Ovary (tissue), 3 donors: Measurements from ENCODE around the gene KLF12.

Experiments used
- CTCF ChIP-seq, 3 donors: fragments of 450-650 bp in 2 of 3; fragments of 200-600 bp in 1 of 3; IDR thresholded peaks; one replicate each; pipeline versions ENCODE4 v1.5.1 to v1.8.0; 2016 to 2022; ENCODE audit warnings: antibody characterized with exemption in 3 of 3, mild to moderate bottlenecking in 1 of 3
- EP300 ChIP-seq: sonication (generic); formaldehyde crosslinking; IDR thresholded peaks from one replicate; pipeline ENCODE4 v1.6.1; 2017; ENCODE audit warnings: antibody characterized with exemption
- POLR2A ChIP-seq: fragments of 450-650 bp; IDR thresholded peaks from one replicate; pipeline ENCODE4 v1.6.1; 2017; ENCODE audit warnings: antibody characterized with exemption, mild to moderate bottlenecking, moderate library complexity
- donor health status: DM: no; HTN: no; CAD: no.

GRCh38 chr13:74098077-74098476 is 36.1 kb downstream of the KLF12 start:
- TF ChIP-seq CTCF (IDR thresholded peaks at IDR 0.05) (no peak), EP300 (no peak), POLR2A (no peak)
